SU-DHL-6 (cell line): ENCODE data around the gene GOLGA8A.

Experiments used
- EZH2phosphoT487 ChIP-seq: fragments of 200-600 bp; sonication (generic), shearing (Covaris generic); conservative IDR thresholded peaks from 2 replicates; pipeline ENCODE4 v1.6.1; 2018; ENCODE audit warnings: mild to moderate bottlenecking, antibody characterized with exemption, low read length, moderate library complexity, mixed read lengths
- TF ChIP-seq, protein P1 (sequence below): fragments of 200-600 bp; sonication (generic); IDR thresholded peaks from one replicate; pipeline ENCODE4 v1.5.1; 2017; ENCODE audit warnings: antibody characterized with exemption, mild to moderate bottlenecking, low read length, moderate library complexity; ENCODE audit not compliant: insufficient read depth, poor library complexity, severe bottlenecking

DNA sequence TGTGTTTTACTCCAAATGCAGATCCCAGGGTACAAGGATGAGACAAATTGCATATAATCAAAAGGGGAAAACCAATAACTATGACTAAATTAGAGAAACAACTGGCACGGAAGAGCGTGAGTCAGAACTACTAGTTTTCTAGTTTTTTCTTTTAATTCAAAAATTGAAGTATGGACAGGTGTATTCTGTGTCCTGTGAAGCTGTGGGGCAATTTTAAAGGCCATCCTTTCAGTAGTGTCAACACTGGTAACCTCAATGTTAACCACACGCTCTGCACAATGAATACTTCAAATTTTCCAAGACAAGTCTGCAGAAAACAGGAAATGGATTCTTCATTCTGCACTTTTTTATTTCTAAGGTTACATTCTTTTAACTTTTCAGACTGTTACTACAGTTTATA, 32.5 kb upstream of the GOLGA8A start:
- TF ChIP-seq, protein P1, sequence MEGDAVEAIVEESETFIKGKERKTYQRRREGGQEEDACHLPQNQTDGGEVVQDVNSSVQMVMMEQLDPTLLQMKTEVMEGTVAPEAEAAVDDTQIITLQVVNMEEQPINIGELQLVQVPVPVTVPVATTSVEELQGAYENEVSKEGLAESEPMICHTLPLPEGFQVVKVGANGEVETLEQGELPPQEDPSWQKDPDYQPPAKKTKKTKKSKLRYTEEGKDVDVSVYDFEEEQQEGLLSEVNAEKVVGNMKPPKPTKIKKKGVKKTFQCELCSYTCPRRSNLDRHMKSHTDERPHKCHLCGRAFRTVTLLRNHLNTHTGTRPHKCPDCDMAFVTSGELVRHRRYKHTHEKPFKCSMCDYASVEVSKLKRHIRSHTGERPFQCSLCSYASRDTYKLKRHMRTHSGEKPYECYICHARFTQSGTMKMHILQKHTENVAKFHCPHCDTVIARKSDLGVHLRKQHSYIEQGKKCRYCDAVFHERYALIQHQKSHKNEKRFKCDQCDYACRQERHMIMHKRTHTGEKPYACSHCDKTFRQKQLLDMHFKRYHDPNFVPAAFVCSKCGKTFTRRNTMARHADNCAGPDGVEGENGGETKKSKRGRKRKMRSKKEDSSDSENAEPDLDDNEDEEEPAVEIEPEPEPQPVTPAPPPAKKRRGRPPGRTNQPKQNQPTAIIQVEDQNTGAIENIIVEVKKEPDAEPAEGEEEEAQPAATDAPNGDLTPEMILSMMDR, result no peak
- no peak for TF ChIP-seq EZH2phosphoT487
